GM21737 (cell line): Measurements from ENCODE around the gene TMEM53.

Experiments
- ATAC-seq: cut with Tn5 transposase; IDR thresholded peaks from one replicate; pipeline ENCODE4 v1.9.1; 2021; ENCODE audit warnings: mild to moderate bottlenecking, moderate library complexity; ENCODE audit not compliant: unreplicated experiment

TMEM53 gene

DNA sequence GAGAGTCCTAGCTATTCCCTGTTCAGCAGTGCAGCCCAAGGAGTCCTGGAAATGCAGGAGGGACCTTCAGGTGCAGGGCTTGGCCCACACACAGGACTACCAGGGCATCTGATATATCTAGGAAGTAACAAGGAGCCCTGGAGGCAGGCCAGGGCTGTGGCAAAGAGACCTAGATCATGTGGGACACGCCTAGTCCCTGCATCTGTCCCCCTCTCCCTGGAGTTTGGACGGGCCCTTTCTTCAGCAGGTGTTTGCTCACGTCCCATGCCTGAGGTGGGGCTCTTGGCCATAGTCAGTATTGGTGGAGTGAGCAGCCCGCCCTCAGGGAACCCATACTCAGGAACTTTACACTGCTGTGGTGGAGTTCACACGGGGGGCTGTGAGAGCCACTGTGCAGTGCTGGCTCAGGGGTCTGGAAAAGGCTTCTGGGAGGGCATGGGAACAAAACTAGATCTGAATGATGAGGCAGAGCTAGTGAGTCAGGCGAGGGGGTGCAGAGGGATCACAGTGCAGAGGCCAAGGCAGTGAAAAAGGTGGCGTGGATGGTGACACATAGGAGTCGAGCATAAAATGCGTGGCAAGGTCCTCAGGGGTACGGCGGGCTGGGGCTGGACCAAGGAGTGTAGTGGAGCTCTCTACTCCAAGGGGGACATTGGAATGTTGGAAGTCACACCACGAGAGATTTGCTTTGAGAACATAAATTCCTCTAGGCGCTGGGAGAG, 25.6 kb downstream of the TMEM53 start:
- no peak for ATAC-seq

DNA sequence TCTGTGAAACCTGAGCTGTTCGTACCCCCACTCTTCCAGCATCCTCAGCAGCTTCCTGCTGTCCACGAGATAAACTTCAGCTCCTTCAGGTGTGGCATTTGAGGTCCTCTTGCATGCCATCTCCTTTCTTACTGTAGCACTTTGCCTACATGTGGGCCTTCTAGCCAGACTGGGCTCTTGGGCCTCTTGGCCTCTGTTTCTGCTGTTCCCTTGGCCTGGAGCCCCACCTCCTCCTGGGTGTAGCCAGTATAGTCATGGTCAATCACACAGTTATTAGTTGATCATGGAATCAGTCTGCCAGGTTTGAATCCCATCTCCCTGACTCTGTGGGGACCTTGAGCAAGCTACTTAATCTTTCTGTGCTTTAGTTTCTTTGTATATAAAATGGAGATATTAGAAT, 26.4 kb downstream of the TMEM53 start:
- ATAC-seq = no peak

DNA sequence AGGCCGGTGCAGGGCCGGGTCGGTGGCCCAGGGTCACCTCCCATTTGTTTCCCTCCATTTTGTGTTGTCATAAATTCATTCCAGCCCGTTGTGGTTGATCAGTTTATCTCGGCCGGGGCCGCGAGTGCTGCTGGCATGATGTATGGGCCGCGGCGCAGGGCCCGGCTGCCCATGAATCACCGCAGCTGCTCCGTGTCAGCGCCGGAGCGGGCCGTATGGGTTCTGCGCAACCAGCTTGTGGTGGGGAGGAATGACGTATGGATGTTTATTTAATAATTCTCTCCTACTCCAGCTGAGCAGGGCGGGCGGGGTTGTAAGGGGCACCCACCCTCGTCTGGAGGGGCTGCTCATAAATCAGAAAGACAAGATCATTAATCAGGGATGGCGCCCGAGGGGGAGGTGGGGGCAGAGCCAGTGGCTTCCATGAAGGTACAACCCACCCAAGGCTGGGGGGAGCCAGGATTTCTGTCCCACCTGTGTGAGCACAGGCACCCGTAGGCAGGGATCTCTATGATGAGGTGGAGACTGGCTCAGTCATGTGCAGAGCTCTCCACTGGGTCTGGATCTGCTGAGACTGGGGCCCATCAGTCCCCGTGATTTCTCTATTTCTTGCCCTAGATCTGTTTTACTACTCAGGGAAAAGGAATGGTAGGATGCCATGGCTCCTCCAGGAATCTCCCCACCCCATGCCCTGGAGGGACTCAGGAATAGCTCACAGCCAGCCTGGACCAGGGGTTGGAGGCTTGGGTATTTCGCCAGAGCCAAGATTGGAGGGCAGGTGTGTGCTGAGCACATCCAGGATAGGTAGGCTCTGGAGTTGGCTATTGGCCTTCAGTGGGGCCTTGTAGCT, 27.8 kb downstream of the TMEM53 start:
- no peak for ATAC-seq

GRCh38 chr1:44645476-44646244, 28.6 kb downstream of the TMEM53 start:
- no peak for ATAC-seq

- ATAC-seq = no peak
Observed at GRCh38 chr1:44644806-44645205, 29.5 kb downstream of the TMEM53 start.

DNA sequence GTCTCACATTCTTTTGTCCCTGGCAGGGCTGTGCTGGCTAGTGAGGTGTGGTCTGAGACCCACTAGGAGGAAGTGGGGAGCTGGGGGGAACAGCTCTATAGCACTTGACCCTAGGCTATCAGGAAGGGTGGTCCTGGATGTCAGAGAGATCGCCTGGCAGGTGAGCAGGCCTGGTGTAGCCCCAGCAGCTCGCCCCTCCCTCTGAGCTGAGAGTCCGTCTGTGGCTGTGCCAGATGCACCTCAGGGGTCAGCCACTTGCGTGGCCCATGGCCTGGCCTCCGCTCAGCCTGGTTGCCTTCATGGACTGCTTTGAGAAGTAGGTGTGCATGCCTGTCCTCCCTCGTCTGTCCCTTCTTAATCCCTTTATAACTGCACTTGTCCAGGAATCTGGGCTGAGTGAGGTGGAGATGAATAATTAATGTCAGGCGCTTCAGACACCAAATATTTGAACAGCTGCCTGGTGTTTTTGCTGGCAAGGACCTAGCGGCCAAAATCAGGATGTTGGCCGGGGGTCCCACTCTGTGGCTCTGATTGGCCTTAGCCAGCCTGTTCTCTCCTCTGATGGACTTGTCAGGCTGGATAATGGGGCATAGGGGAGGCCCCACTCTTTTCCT, 30.5 kb downstream of the TMEM53 start:
- ATAC-seq = no peak

DNA sequence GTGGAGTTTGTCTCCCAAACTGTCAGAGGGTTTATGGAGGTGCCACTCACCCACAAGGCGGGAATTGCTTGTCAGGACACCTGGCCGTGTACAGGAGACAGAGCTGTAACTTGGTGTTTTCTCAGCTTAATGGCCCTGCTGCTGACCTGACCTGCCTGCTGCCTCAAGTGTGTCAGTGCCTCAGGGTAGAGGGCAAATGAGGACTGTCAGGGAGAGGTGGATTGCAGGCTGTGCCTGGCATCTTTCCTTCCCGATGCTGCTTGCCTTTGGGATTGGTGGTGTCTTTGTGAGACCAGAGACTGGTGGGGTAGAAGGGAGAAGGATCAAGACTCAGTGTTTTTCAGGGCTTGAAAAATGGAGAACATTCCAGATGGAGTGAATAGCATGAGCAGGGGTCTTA, 31.4 kb downstream of the TMEM53 start:
- no peak for ATAC-seq

GRCh38 chr1:44642255-44642654, 32.0 kb downstream of the TMEM53 start:
- no peak for ATAC-seq

GRCh38 chr1:44641126-44642102, 32.9 kb downstream of the TMEM53 start:
- ATAC-seq = no peak

DNA sequence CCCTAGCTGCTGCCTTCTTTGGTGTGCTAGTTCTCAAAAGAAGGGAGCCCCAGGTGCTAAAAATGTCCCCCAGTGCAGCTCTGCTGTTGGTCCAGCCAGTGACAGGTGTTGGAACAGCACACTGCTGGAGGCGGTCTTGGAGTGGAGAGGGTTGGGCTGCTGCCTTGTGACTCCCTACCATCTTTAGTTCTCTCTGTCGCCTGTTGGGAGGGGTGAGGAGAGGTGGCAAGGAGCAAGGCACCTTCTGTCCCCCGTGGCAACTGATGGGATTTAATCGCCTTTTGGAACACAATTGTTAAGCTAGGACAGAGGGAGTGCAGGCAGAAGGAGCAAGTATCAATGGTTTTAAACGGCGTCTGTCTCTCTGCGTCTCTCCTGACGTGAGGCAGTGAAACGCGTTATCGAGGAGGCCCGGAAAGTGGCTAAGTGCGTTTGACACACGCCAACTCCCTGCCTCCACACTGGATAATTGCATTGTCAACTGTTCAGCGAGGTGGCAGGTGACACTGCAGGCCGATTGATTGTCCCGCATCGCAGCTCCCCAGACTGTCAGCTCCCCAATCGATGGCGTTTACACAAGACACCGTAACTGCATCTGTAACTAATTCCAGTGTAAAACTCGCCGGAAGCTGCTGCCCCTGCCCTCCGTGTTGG, 34.0 kb downstream of the TMEM53 start:
- no peak for ATAC-seq

DNA sequence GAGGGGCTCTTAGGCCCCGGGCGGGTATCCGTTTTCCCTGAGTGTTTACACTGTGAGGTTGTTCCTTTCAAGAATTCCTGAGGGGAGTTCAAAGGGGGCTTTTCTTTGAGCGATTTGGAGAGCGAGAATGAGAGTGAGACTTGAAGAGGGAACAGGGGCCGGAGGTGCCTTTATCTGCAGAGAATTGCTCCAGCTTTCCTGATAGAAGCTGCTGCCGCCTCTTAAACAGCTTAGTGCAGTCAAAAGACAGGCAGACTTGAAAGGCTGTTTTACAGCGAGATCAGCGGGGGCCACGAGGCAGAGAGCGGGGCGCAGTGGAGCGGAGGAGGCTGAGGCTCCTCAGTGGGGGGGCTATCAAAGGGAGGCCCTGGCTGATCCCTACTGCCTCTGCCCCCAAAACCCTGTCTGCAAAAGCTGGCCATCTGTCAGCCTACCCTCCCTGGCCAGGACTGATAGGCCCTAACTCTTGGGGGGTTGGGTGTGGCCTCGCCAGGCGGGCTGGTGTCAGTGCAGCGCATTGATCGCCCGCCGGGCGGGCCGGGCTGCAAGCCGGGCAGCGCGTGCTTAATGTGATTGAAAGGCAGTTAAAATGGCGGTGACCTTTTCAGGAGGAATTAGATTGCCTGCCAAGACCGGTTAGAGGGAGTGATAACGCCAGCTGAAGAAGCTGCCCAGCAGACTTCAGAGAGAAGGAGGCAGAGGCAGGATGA, 36.4 kb downstream of the TMEM53 start:
- ATAC-seq = no peak

DNA sequence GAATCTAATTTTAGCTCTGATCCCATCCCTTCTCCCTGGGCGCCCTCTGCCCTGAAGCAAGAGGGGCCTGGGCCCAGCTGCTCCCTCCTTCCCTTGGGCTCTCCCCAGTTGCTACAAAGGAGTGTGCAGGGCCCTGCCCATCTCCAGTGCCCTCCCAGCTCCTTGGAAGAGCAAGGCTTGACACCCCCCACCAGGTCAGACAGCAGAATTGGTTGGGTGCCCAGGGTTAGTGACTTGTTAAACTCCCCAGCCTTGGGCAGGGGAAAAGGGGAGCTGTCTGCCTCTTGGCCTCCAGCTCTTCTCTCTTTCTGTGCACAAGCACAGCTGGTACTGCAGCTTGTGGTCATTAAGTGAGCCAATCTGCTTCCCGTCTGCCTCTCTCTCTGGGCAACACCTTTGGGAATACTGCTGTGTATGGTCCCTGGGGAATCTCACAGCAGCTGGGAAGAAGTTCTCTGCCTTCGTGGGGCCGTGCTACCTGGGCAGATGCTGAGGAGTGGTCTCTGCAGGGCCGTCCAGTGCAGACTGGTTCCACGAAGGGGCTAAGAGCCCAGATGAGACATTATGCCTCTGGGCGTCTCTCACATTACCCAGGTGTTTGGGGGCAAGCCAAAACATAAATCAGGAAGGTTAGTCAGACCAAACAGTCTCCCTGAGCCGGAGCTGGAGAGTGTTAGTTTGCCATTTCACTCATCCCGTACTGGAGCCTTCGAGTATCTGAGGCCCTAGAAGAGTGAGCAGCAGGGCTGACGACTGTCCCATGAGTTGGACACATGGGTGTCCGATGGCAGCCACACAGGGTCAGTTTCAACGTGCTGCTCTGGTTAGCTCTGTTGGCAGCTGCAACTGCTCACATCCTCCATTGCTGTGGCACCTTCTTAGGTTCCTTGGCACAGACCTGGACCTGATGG, 37.3 kb downstream of the TMEM53 start:
- ATAC-seq = no peak

DNA sequence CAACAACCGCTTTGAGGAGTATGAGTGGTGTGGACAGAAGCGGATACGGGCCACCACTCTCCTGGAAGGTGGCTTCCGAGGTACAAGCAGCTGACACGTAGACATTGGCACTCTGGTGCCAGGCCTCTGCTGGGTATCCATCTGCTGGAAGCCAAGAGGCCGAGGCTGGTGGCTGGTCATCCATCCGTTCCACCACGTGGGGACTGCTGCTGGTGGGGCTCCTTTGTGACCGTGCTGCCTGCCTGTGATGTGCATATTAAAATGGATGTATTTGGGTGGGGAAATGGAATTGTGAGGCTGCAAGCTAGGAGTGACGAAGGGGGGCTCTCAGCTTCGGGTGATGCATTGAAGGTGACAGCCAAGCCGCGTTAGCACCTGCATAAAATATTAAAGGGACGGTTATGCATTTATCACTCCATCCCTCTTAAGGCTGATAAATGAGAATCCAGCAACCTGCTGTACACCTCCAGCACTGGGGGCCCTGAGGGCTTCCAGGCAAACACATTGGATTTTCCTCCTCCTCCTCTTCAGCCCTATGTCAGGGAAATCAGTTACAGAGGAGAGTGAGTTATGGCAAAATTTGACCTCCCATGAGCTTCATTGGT, 38.1 kb downstream of the TMEM53 start:
- no peak for ATAC-seq

GRCh38 chr1:44635439-44635838, 38.8 kb downstream of the TMEM53 start:
- ATAC-seq = no peak

DNA sequence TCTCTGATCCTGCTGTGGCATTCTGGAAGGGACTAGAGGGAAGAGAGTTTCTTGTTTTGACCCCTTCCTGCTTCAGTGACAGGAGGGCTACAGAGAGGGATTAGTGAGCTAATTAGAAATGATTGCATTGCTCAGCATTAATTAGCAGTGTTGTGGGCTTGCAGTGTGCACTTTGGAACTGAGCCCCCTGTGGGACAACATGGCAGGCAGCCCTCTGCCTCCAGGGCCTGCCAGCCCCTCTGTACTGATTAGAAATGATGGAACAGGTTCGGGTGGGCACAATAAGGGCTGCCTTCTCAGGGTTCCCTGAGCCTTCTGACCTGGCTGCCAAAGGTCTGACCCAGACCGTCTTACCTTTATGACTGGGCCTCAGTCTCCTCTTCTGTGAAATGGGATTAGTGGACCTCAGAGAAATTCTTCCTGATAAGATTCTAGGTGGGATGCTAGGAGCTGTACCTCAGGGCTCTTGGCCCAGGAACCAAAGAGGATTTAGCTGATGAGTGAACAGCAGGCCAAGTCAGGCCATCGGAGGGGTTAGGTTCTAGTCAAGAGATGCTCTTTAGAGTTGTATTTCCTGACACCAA, 39.6 kb downstream of the TMEM53 start:
- no peak for ATAC-seq

GRCh38 chr1:44632598-44632997, 41.7 kb downstream of the TMEM53 start:
- ATAC-seq = no peak
